ENCODE results near the gene CLEC2D. TPM values are rescaled to one million over a fixed set of nuclear protein-coding genes. Genes with fewer than 3 reads are reported as not detected.
"Not testable (repeated sequence)": the region's sequence is repeated elsewhere in the genome, so short reads cannot be mapped to it uniquely, and the experiment has no call there.

The CLEC2D gene
- total RNA-seq, 1 donor from 2014 or later = 492 TPM

- ChIA-PET CTCF (interaction anchor here (1.0 to 3.3 kb wide), 8 partner anchors 7 to 82 kb away, joined by 3 to 18 read pairs (median 5); no protein-coding TSS in a partner anchor), POLR2A (interaction anchor here (0.5 to 8.6 kb wide), 22 partner anchors 13 to 224 kb away, joined by 3 to 833 read pairs (median 23); partner anchors contain the start of genes CD69, CLEC2B and CLECL1)
- ATAC-seq (ENCODE audit: low read depth) (no peak), DNase-seq (no peak)
- Mint-ChIP-seq H3K4me3 (peak overlapping the region; percentile 95), H3K36me3 (ENCODE audit: low read depth) (peaks cover 64% of the 10 kb centered on the region), H3K9me3 (no peaks in the 10 kb centered on the region), H3K27me3 (no peaks in the 10 kb centered on the region), H3K27ac (peak overlapping the region; percentile 96), H3K4me1 (peaks cover 76% of the 10 kb centered on the region)
- intact Hi-C loops (cut with micrococcal nuclease) = loop anchor here (1.0 kb wide), 4 partner anchors 20 to 73 kb away; partner anchors contain the start of gene CLECL1
- TF ChIP-seq CTCF (IDR thresholded peaks at IDR 0.05) = no peak
These were observed 1.1 kb upstream of the CLEC2D start for GRCh38 chr12:9668161-9669018.

- H3K27me3 Mint-ChIP-seq = no peaks in the 10 kb centered on the region
- TF ChIP-seq CTCF (IDR thresholded peaks at IDR 0.05) = no peak
- ChIA-PET POLR2A (interaction anchor here (0.6 to 8.6 kb wide), 24 partner anchors 12 to 1981 kb away, joined by 3 to 833 read pairs (median 20); partner anchors contain the start of genes CD69, CLEC2B and CLECL1), CTCF (interaction anchor here (0.7 to 3.3 kb wide), 11 partner anchors 8 to 82 kb away, joined by 3 to 18 read pairs (median 4); no protein-coding TSS in a partner anchor)
- H3K9me3 Mint-ChIP-seq = no peaks in the 10 kb centered on the region
- DNase-seq = no peak
- intact Hi-C loops (cut with micrococcal nuclease) = loop anchor here (1.0 kb wide), 4 partner anchors 21 to 72 kb away; partner anchors contain the start of gene CLECL1
- no peak for ATAC-seq (ENCODE audit: low read depth)
- H3K36me3 Mint-ChIP-seq (ENCODE audit: low read depth) = peaks cover 66% of the 10 kb centered on the region
- H3K27ac Mint-ChIP-seq = peak overlapping the region; percentile 96
- peaks cover 79% of the 10 kb centered on the region for H3K4me1 Mint-ChIP-seq
- peak overlapping the region; percentile 95 for H3K4me3 Mint-ChIP-seq
These were observed 540 bp upstream of the CLEC2D start for GRCh38 chr12:9669019-9669326.

- ChIA-PET CTCF (interaction anchor here (1.1 to 3.2 kb wide), 4 partner anchors 35 to 78 kb away, joined by 3 to 14 read pairs (median 12); no protein-coding TSS in a partner anchor), POLR2A (interaction anchor here (0.7 to 4.9 kb wide), 12 partner anchors 15 to 70 kb away, joined by 3 to 78 read pairs (median 13); no protein-coding TSS in a partner anchor)
- intact Hi-C loops (cut with micrococcal nuclease) = loop anchor here (2.0 to 5.0 kb wide), 2 partner anchors 14 to 35 kb away; no protein-coding TSS in a partner anchor
- Mint-ChIP-seq H3K36me3 (ENCODE audit: low read depth) (peaks cover 72% of the 10 kb centered on the region), H3K4me3 (peak overlapping the region; percentile 95), H3K4me1 (peaks cover 84% of the 10 kb centered on the region), H3K27ac (peak overlapping the region; percentile 96)
- H3K27me3 Mint-ChIP-seq; H3K9me3 Mint-ChIP-seq; DNase-seq; ATAC-seq (ENCODE audit: low read depth): not testable (repeated sequence)
These were observed 2.8 kb downstream of the CLEC2D start for GRCh38 chr12:9672340-9672739.

GRCh38 chr12:9673404-9674225, 4.1 kb downstream of the CLEC2D start:
- H3K4me3 Mint-ChIP-seq = peak overlapping the region; percentile 95
- no peaks in the 10 kb centered on the region for H3K27me3 Mint-ChIP-seq
- TF ChIP-seq CTCF (IDR thresholded peaks at IDR 0.05) = no peak
- ChIA-PET POLR2A (interaction anchor here (0.5 to 4.9 kb wide), 20 partner anchors 8 to 963 kb away, joined by 3 to 78 read pairs (median 7); no protein-coding TSS in a partner anchor), CTCF (interaction anchor here (1.1 to 3.2 kb wide), 4 partner anchors 34 to 69 kb away, joined by 3 to 14 read pairs (median 12); no protein-coding TSS in a partner anchor)
- ATAC-seq (ENCODE audit: low read depth) = peak; percentile 29
- peaks cover 9% of the 10 kb centered on the region for H3K9me3 Mint-ChIP-seq
- peaks cover 85% of the 10 kb centered on the region for H3K36me3 Mint-ChIP-seq (ENCODE audit: low read depth)
- peak overlapping the region; percentile 96 for H3K27ac Mint-ChIP-seq
- H3K4me1 Mint-ChIP-seq = peaks cover 82% of the 10 kb centered on the region
- intact Hi-C loops (cut with micrococcal nuclease) = loop anchor here (1.0 to 5.0 kb wide), 4 partner anchors 8 to 39 kb away; no protein-coding TSS in a partner anchor
- DNase-seq = no peak

- no peak for DNase-seq
- peak overlapping the region; percentile 95 for H3K4me3 Mint-ChIP-seq
- H3K27ac Mint-ChIP-seq = peak overlapping the region; percentile 96
- POLR2A ChIA-PET = interaction anchor here (0.5 to 4.9 kb wide), 15 partner anchors 10 to 963 kb away, joined by 3 to 78 read pairs (median 13); no protein-coding TSS in a partner anchor
- intact Hi-C loops (cut with micrococcal nuclease) = loop anchor here (5.0 kb wide), 1 partner anchor 33 kb away; no protein-coding TSS in a partner anchor
- no peak for TF ChIP-seq CTCF (IDR thresholded peaks at IDR 0.05)
- ATAC-seq (ENCODE audit: low read depth) = peak; percentile 4
- CTCF ChIA-PET = interaction anchor here (1.1 to 3.2 kb wide), 4 partner anchors 33 to 69 kb away, joined by 3 to 14 read pairs (median 12); no protein-coding TSS in a partner anchor
- H3K36me3 Mint-ChIP-seq (ENCODE audit: low read depth) = peaks cover 88% of the 10 kb centered on the region
- H3K4me1 Mint-ChIP-seq = peaks cover 80% of the 10 kb centered on the region
- peaks cover 9% of the 10 kb centered on the region for H3K9me3 Mint-ChIP-seq
- no peaks in the 10 kb centered on the region for H3K27me3 Mint-ChIP-seq
These were observed 4.7 kb downstream of the CLEC2D start for GRCh38 chr12:9674226-9674590.

GRCh38 chr12:9682508-9682907, 13.0 kb downstream of the CLEC2D start:
- intact Hi-C loops (cut with micrococcal nuclease) = loop anchor here (5.0 kb wide), 1 partner anchor 35 kb away; no protein-coding TSS in a partner anchor
- Mint-ChIP-seq H3K36me3 (ENCODE audit: low read depth) (peaks cover 90% of the 10 kb centered on the region), H3K27ac (peak overlapping the region; percentile 51), H3K4me1 (peaks cover 80% of the 10 kb centered on the region), H3K9me3 (peaks cover 26% of the 10 kb centered on the region)
- not testable (repeated sequence) for ATAC-seq (ENCODE audit: low read depth); H3K27me3 Mint-ChIP-seq; H3K4me3 Mint-ChIP-seq; DNase-seq
- POLR2A ChIA-PET = interaction anchor here (0.7 to 4.3 kb wide), 7 partner anchors 9 to 76 kb away, joined by 3 to 31 read pairs (median 6); partner anchors contain the start of gene CLEC2D
- CTCF ChIA-PET = interaction anchor here (0.7 to 2.0 kb wide), 3 partner anchors 61 to 348 kb away, joined by 3 to 11 read pairs (median 3); no protein-coding TSS in a partner anchor

GRCh38 chr12:9682949-9683348, 13.4 kb downstream of the CLEC2D start:
- ChIA-PET POLR2A (interaction anchor here (0.6 to 4.3 kb wide), 7 partner anchors 13 to 76 kb away, joined by 3 to 31 read pairs (median 7); partner anchors contain the start of gene CLEC2D), CTCF (interaction anchor here (1.4 kb wide), 1 partner anchor 60 kb away, joined by 3 read pairs; no protein-coding TSS in a partner anchor)
- not testable (repeated sequence) for DNase-seq; ATAC-seq (ENCODE audit: low read depth); H3K4me3 Mint-ChIP-seq; H3K27me3 Mint-ChIP-seq
- intact Hi-C loops (cut with micrococcal nuclease) = loop anchor here (5.0 kb wide), 1 partner anchor 36 kb away; no protein-coding TSS in a partner anchor
- Mint-ChIP-seq H3K27ac (peak overlapping the region; percentile 51), H3K9me3 (peaks cover 26% of the 10 kb centered on the region), H3K4me1 (peaks cover 76% of the 10 kb centered on the region), H3K36me3 (ENCODE audit: low read depth) (peaks cover 88% of the 10 kb centered on the region)

Measured in activated B cell treated with CpG ODN at 0.5 μM for 24 hours (primary cell).